ENCODE measurements around the gene CLIP2. TPM values are rescaled to one million over a fixed set of nuclear protein-coding genes. Genes with fewer than 3 reads are reported as not detected.
"Not testable (repeated sequence)": the region's sequence is repeated elsewhere in the genome, so short reads cannot be mapped to it uniquely, and the experiment has no call there.

The CLIP2 gene
- total RNA-seq, 2 experiments from 2014 or later, result 0.72 to 0.89 TPM

GRCh38 chr7:74352551-74353138, 63.4 kb downstream of the CLIP2 start:
- H3K36me3 Mint-ChIP-seq (ENCODE audit: low read depth); H3K27ac Mint-ChIP-seq; POLR2A ChIA-PET; H3K9me3 Mint-ChIP-seq; H3K27me3 Mint-ChIP-seq; DNase-seq; H3K4me1 Mint-ChIP-seq; H3K4me3 Mint-ChIP-seq: not testable (repeated sequence)
- CTCF ChIA-PET, result interaction anchor here (0.6 to 1.7 kb wide), 4 partner anchors 9 to 65 kb away, joined by 3 read pairs; no protein-coding TSS in a partner anchor

DNA sequence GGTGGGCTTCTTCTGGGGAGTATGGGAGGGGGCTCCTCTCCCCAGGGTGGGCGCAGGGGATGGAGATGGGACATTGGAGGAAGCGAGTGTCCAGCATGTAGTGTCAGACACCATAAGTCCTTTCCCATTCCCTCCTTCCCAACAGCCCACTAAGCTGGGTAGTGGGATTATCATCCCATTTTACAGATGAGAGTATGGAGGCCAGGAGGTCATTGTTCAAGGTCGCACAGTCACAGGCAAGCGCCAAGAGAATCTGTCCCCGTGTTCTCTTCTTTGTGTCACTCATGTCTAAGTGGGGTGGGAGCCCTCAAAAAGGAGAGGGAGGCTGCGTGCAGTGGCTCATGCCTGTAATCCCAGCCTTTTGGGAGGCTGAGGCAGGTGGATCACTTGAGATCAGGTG, 64.8 kb downstream of the CLIP2 start:
- Mint-ChIP-seq H3K4me1 (no peaks in the 10 kb centered on the region), H3K9me3 (no peaks in the 10 kb centered on the region), H3K27ac (no peak overlapping the region), H3K4me3 (no peak overlapping the region), H3K36me3 (ENCODE audit: low read depth) (no peaks in the 10 kb centered on the region), H3K27me3 (no peaks in the 10 kb centered on the region)
- ChIA-PET POLR2A (no interaction called here), CTCF (interaction anchor here (0.6 to 1.7 kb wide), 2 partner anchors 10 to 74 kb away, joined by 3 read pairs; no protein-coding TSS in a partner anchor)
- DNase-seq, result no peak

- Mint-ChIP-seq H3K27ac (no peak overlapping the region), H3K4me1 (no peaks in the 10 kb centered on the region), H3K27me3 (no peaks in the 10 kb centered on the region), H3K36me3 (ENCODE audit: low read depth) (no peaks in the 10 kb centered on the region), H3K9me3 (no peaks in the 10 kb centered on the region), H3K4me3 (no peak overlapping the region)
- ChIA-PET CTCF (interaction anchor here (1.1 kb wide), 1 partner anchor 14 kb away, joined by 4 read pairs; no protein-coding TSS in a partner anchor), POLR2A (no interaction called here)
- no peak for DNase-seq
Observed at GRCh38 chr7:74355091-74355490, 65.9 kb downstream of the CLIP2 start.

DNA sequence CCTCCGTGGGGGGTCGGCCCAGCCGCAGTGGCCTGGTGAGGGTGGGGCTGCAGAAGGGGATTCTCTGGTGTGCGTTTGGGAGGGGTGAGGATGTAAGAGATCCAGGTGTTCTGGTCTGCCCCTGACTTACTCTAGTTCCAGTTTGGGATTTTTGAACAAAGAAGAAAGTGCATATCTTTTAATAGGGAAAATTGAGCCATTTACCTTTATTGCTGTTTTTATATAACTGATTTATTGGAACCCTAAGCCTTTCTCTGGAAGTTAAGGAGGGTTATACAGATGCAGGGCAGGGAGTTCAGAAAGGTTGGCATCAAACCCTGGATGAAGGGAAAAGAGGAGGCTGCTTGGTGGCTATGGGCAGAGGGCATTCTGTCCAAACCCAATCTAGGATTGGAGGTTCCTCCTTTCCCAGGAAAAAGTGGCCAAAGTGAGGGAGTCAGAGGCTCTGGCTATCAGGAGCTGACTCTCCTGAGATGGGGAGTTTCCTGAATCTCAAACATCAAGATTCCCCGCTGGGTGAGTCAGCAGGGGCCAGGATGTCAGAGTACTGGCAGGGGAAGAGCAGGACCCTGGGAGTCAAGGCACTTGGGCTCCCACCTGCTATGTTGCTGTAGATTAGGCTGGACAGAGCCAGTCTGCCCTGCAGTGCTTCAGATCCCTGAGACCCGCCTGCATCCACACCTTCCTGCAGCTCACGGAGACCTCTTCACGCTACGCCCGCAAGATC, 67.5 kb downstream of the CLIP2 start:
- Mint-ChIP-seq H3K27ac (no peak overlapping the region), H3K27me3 (no peaks in the 10 kb centered on the region), H3K4me1 (no peaks in the 10 kb centered on the region), H3K36me3 (ENCODE audit: low read depth) (no peaks in the 10 kb centered on the region), H3K9me3 (no peaks in the 10 kb centered on the region), H3K4me3 (no peak overlapping the region)
- ChIA-PET POLR2A (no interaction called here), CTCF (interaction anchor here (0.6 to 0.9 kb wide), 2 partner anchors 44 to 222 kb away, joined by 3 read pairs; no protein-coding TSS in a partner anchor)
- DNase-seq, result no peak

GRCh38 chr7:74360008-74360407, 70.8 kb downstream of the CLIP2 start:
- Mint-ChIP-seq H3K27ac (no peak overlapping the region), H3K9me3 (no peaks in the 10 kb centered on the region), H3K27me3 (no peaks in the 10 kb centered on the region), H3K4me3 (no peak overlapping the region), H3K36me3 (ENCODE audit: low read depth) (no peaks in the 10 kb centered on the region), H3K4me1 (no peaks in the 10 kb centered on the region)
- ChIA-PET POLR2A (no interaction called here), CTCF (interaction anchor here (0.6 kb wide), 1 partner anchor 132 kb away, joined by 3 read pairs; no protein-coding TSS in a partner anchor)
- DNase-seq, result no peak

DNA sequence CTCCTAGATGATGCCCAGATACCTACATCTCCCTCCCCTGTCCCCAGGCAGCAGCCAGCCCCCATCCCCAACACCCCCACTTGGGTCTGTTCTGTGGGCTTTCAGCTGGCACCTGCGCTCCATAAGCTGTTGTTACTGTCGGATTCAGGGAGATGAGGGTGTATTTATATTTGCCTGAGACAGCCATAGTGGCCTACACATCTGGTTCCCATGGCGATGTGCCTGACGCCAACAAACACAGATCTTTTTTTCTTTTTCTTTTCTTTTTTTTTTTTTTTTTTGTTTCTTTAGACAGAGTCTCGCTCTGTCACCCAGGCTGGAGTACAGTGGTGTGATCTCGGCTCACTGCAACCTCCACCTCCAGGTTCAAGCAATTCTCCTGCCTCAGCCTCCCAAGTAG, 73.1 kb downstream of the CLIP2 start:
- Mint-ChIP-seq H3K9me3 (no peaks in the 10 kb centered on the region), H3K27me3 (no peaks in the 10 kb centered on the region), H3K4me1 (no peaks in the 10 kb centered on the region), H3K36me3 (ENCODE audit: low read depth) (no peaks in the 10 kb centered on the region), H3K4me3 (no peak overlapping the region), H3K27ac (no peak overlapping the region)
- no peak for DNase-seq
- POLR2A ChIA-PET, result no interaction called here
- CTCF ChIA-PET, result interaction anchor here (0.6 kb wide), 1 partner anchor 837 kb away, joined by 3 read pairs; no protein-coding TSS in a partner anchor

GRCh38 chr7:74364061-74364460, 74.9 kb downstream of the CLIP2 start:
- POLR2A ChIA-PET, result no interaction called here
- no peaks in the 10 kb centered on the region for H3K9me3 Mint-ChIP-seq
- H3K4me3 Mint-ChIP-seq, result no peak overlapping the region

GRCh38 chr7:74365322-74366022, 76.3 kb downstream of the CLIP2 start:
- Mint-ChIP-seq H3K27me3 (no peaks in the 10 kb centered on the region), H3K4me1 (no peaks in the 10 kb centered on the region), H3K27ac (no peak overlapping the region), H3K4me3 (no peak overlapping the region), H3K9me3 (no peaks in the 10 kb centered on the region), H3K36me3 (ENCODE audit: low read depth) (no peaks in the 10 kb centered on the region)
- ChIA-PET CTCF (interaction anchor here (0.9 to 1.1 kb wide), 2 partner anchors 8 to 10 kb away, joined by 3 to 4 read pairs; no protein-coding TSS in a partner anchor), POLR2A (no interaction called here)
- DNase-seq, result no peak

More at GRCh38 chr7:74364061-74364460, 74.9 kb downstream of the CLIP2 start:
- DNase-seq, result no peak
- H3K36me3 Mint-ChIP-seq (ENCODE audit: low read depth), result no peaks in the 10 kb centered on the region
- no peak overlapping the region for H3K27ac Mint-ChIP-seq
- no peaks in the 10 kb centered on the region for H3K27me3 Mint-ChIP-seq
- H3K4me1 Mint-ChIP-seq, result no peaks in the 10 kb centered on the region
- CTCF ChIA-PET, result no interaction called here

DNA sequence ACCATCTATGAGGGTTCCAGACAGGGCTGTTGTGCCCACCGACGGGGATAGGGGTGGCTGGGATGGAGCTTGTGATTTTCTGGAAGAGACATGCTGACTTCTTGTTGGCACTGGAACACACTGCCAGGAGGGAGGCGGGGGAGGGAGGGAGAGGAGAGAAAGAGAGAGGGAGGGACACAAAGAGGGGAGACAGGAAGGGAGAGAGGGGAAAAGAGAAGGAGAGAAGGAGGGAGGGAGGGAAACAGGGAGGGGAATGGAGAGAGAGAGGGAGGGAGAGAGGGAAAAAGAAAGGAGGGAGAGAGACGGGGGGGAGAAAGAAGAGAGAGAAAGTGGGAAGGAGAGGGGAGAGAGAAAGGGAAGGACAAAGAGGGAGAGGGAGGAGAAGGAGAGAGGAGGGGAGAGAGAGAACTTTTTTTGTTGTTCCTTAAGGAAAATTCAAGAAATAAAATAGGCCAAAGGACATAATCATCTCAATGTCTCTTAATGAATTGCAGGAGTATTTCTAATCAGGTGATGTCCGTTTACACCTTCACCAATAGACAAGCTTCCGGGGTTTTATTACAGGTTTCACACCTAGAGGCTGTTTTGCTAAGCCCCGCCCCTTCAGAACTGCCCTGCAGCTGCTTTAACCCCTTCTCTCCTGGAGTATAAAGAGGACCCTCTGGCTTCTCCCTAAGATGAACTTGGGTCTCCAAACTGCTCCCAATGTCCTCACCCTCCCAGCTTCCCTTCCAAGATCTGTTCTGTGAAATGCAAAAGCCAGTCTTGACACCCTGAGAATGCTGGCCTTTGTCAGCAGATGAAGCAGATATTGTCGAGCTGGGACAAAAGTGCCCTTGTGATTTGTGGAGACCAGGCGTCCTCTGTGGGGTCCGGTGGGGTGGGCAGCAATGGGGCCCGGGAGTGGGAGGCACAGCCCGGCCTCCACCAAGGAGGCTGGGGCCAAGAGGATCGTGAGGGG, 82.5 kb downstream of the CLIP2 start:
- Mint-ChIP-seq H3K9me3 (no peaks in the 10 kb centered on the region), H3K4me3 (no peak overlapping the region), H3K27ac (no peak overlapping the region), H3K36me3 (ENCODE audit: low read depth) (no peaks in the 10 kb centered on the region), H3K4me1 (no peaks in the 10 kb centered on the region), H3K27me3 (no peaks in the 10 kb centered on the region)
- POLR2A ChIA-PET, result no interaction called here
- CTCF ChIA-PET, result no interaction called here
- DNase-seq, result no peak

GRCh38 chr7:74372511-74373111, 83.4 kb downstream of the CLIP2 start:
- no peaks in the 10 kb centered on the region for H3K36me3 Mint-ChIP-seq (ENCODE audit: low read depth)
- H3K27me3 Mint-ChIP-seq, result no peaks in the 10 kb centered on the region
- ChIA-PET CTCF (interaction anchor here (0.5 to 1.2 kb wide), 3 partner anchors 8 to 166 kb away, joined by 3 to 4 read pairs (median 3); no protein-coding TSS in a partner anchor), POLR2A (no interaction called here)
- no peak overlapping the region for H3K27ac Mint-ChIP-seq
- no peaks in the 10 kb centered on the region for H3K9me3 Mint-ChIP-seq
- H3K4me3 Mint-ChIP-seq, result no peak overlapping the region
- no peaks in the 10 kb centered on the region for H3K4me1 Mint-ChIP-seq
- DNase-seq, result no peak

DNA sequence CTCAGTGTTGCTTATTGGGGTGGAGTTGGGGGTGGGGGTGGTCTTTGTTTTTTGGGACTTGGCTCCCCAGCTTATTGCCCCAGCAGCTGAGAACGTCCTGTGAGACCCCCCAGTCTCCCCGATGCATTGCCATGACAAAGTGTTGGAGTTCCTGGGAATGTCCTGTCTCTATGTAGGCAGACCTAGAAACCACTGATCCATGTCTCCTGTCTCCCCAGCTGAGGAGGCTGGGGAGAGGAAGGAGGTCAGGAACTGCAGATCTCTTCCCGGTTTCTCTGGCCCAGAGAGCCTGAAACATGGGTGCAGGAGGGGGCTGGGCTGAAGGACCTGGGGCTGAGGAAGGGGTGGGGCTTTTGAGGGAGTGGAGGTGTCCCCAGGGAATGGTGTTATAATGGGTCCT, 84.3 kb downstream of the CLIP2 start:
- Mint-ChIP-seq H3K36me3 (ENCODE audit: low read depth) (no peaks in the 10 kb centered on the region), H3K4me1 (no peaks in the 10 kb centered on the region), H3K27me3 (no peaks in the 10 kb centered on the region), H3K27ac (no peak overlapping the region), H3K9me3 (no peaks in the 10 kb centered on the region), H3K4me3 (no peak overlapping the region)
- POLR2A ChIA-PET, result no interaction called here
- no peak for DNase-seq
- CTCF ChIA-PET, result interaction anchor here (0.8 to 1.2 kb wide), 2 partner anchors 9 to 167 kb away, joined by 3 to 4 read pairs; no protein-coding TSS in a partner anchor

- no peak overlapping the region for H3K27ac Mint-ChIP-seq
- ChIA-PET POLR2A (no interaction called here), CTCF (interaction anchor here (1.5 kb wide), 1 partner anchor 11 kb away, joined by 4 read pairs; no protein-coding TSS in a partner anchor)
- no peaks in the 10 kb centered on the region for H3K36me3 Mint-ChIP-seq (ENCODE audit: low read depth)
- no peak overlapping the region for H3K4me3 Mint-ChIP-seq
- no peaks in the 10 kb centered on the region for H3K9me3 Mint-ChIP-seq
- DNase-seq, result no peak
- no peaks in the 10 kb centered on the region for H3K27me3 Mint-ChIP-seq
- no peaks in the 10 kb centered on the region for H3K4me1 Mint-ChIP-seq
Observed at GRCh38 chr7:74375726-74376220, 86.6 kb downstream of the CLIP2 start.
